ENCODE measurements around the gene GPC3. TPM values are rescaled to one million over a fixed set of nuclear protein-coding genes. Genes with fewer than 3 reads are reported as not detected.

Gene GPC3
- total RNA-seq, 1 experiment from 2014 or later: 0.98 TPM

DNA sequence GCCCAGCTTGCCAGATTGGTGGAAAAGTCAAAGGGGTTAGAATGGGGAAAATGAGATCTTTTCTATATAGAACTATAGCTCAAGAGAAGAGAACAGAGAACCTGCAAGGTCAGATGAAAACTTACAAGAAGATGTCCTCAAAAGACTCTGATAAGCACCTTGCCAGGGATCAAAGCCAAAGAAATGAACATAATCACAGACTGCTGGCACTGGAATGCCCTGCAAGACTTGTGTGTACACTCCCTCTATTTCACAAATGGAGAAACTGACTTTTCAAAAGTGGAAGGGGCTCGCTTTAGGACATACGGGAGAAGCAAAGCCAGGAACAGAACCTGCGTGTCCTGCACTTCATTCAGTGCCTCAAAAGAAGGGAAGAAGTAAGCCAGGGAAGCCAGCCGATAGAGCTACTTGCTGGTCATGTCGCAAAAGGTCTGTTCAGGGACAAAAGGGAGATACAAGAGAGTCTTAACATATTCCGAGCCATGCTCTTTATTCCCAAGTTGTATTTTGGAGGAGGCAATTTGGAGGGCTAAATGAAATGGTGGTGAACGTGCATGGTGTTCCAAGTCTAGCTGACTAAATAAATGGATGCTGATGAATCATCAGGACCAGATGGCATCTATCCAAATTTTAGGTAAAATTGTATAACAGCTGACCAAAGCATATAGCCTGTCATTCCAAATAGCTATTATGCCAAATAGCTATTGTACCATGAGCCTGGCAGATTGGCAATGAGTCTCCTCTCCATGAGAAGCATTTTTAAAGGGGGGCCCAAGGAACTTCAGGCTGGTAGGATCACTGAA is 394.5 kb downstream of the GPC3 start:
- Histone ChIP-seq H4K20me1 (ENCODE audit: insufficient read depth) (no peaks in the 10 kb centered on the region), H3K9me3 (ENCODE audit: control insufficient read depth in 1 of 2, insufficient read depth in 1 of 2, low read depth in 1 of 2, low read length in 2 of 2) (no peaks in the 10 kb centered on the region), H2AFZ (ENCODE audit: low read depth, low read length, poor library complexity, severe bottlenecking) (no peak overlapping the region), H3K9me2 (ENCODE audit: insufficient read depth) (no peaks in the 10 kb centered on the region), H3K9ac (ENCODE audit: low read length) (no peak overlapping the region), H3K36me3 (ENCODE audit: control insufficient read depth in 1 of 2, insufficient read depth in 2 of 2, low read length in 2 of 2) (no peaks in the 10 kb centered on the region), H3K79me2 (ENCODE audit: insufficient read depth, low read length) (no peaks in the 10 kb centered on the region), H3K4me2 (ENCODE audit: low read length) (no peak overlapping the region), H3K4me1 (ENCODE audit: control insufficient read depth in 1 of 2, insufficient read depth in 2 of 2, low read length in 2 of 2) (no peaks in the 10 kb centered on the region), H3K27me3 (ENCODE audit: insufficient read depth, low read length) (no peaks in the 10 kb centered on the region), H3K27ac (ENCODE audit: low read depth, low read length) (no peak overlapping the region), H3K4me3 (replicated peaks in 1 of 2; ENCODE audit: low read depth in 1 of 2, low read length in 2 of 2) (no peak overlapping the region)
- ChIA-PET RAD21 (ENCODE audit: low non-redundant PET in 1 of 2, low total read pairs in 2 of 2, uncharacterized antibody in 2 of 2, unreplicated experiment in 2 of 2) (no interaction called here), CTCF (no interaction called here), POLR2A (no interaction called here)
- BruUV-seq (replicated peaks): no TSS peak
- TF ChIP-seq, protein P1, sequence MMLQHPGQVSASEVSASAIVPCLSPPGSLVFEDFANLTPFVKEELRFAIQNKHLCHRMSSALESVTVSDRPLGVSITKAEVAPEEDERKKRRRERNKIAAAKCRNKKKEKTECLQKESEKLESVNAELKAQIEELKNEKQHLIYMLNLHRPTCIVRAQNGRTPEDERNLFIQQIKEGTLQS (IDR thresholded peaks at IDR 0.05): no peak
- TF ChIP-seq EGR1 (IDR thresholded peaks at IDR 0.05; ENCODE audit: low read depth) (no peak), EZH2phosphoT487 (IDR thresholded peaks at IDR 0.05; ENCODE audit: borderline replicate concordance) (no peak), RAD21 (IDR thresholded peaks at IDR 0.05; ENCODE audit: low read depth) (no peak), YY1 (IDR thresholded peaks at IDR 0.05; ENCODE audit: extremely low read depth, insufficient replicate concordance, low read depth, low read length) (no peak), SIN3A (IDR thresholded peaks at IDR 0.05; ENCODE audit: low read depth) (no peak), JUND (IDR thresholded peaks at IDR 0.05) (no peak), SP1 (IDR thresholded peaks at IDR 0.05; ENCODE audit: low read depth) (no peak), POLR2AphosphoS5 (IDR thresholded peaks at IDR 0.05; ENCODE audit: low read depth, low read length) (no peak), SRF (IDR thresholded peaks at IDR 0.05; ENCODE audit: low read depth) (no peak)
- TF ChIP-seq, protein P2, sequence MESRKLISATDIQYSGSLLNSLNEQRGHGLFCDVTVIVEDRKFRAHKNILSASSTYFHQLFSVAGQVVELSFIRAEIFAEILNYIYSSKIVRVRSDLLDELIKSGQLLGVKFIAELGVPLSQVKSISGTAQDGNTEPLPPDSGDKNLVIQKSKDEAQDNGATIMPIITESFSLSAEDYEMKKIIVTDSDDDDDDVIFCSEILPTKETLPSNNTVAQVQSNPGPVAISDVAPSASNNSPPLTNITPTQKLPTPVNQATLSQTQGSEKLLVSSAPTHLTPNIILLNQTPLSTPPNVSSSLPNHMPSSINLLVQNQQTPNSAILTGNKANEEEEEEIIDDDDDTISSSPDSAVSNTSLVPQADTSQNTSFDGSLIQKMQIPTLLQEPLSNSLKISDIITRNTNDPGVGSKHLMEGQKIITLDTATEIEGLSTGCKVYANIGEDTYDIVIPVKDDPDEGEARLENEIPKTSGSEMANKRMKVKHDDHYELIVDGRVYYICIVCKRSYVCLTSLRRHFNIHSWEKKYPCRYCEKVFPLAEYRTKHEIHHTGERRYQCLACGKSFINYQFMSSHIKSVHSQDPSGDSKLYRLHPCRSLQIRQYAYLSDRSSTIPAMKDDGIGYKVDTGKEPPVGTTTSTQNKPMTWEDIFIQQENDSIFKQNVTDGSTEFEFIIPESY (IDR thresholded peaks at IDR 0.05; ENCODE audit: extremely low read depth, insufficient replicate concordance, low read length): no peak
- intact Hi-C loops (cut with micrococcal nuclease): no loop called here
- ATAC-seq: no peak
- DNase-seq (ENCODE audit: low read depth, low spot score): no peak
